ENCODE measurements around the gene CXorf38. TPM values are rescaled to one million over a fixed set of nuclear protein-coding genes. Genes with fewer than 3 reads are reported as not detected.

Gene CXorf38, protein sequence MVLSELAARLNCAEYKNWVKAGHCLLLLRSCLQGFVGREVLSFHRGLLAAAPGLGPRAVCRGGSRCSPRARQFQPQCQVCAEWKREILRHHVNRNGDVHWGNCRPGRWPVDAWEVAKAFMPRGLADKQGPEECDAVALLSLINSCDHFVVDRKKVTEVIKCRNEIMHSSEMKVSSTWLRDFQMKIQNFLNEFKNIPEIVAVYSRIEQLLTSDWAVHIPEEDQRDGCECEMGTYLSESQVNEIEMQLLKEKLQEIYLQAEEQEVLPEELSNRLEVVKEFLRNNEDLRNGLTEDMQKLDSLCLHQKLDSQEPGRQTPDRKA
- total RNA-seq: 10 to 100 TPM; 19.5 to 19.8 TPM

DNA sequence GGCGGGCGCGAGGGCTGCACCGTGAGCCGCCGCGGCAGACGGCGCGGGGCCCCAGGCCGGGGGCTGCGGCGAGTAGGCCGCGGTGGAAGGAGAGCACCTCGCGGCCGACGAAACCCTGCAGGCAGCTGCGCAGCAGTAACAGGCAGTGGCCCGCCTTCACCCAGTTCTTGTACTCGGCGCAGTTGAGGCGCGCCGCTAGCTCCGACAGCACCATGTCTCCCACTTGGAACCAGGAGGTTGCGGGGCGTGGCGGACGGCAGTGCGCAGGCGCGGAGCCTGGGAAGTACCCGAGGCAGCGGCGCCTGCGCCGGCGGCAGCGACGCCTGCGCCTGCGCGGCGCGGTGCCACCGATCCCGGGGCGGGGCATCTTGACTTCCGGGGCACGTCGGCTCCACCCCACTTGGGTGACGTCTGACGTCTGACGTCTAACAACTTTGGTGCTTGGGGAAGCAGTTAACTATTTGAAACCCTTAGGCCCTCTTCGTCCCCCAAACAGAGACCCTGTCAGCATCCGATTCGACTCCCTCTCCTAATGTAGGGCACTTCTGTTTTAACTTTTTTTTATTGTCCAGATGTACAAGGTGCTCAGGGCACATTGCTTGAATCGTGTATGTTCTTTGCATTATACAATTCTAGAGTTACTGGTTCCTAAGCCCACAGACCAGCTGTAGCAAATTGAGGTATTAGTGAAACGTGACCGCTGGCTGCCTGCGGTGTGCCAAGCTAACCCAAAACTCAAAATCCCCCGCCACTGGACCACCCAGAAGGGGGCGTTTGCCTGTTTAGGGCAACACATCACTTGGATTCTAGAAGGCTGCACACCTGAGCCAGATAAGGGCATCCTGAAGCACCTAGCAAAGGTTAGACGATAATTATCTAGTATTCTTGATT, at the start of gene CXorf38:
CXorf38 (minus strand) TSS at position 255 of the 891 bp plus-strand sequence; CDS start at position 214, 41 bp downstream.
- ChIA-PET POLR2A (no interaction called here), CTCF (interaction anchor here (1.1 to 1.3 kb wide), 2 partner anchors 147 to 468 kb away, joined by 3 read pairs; no protein-coding TSS in a partner anchor)
- peaks cover 21% of the 10 kb centered on the region for H3K36me3 Mint-ChIP-seq (ENCODE audit: low read depth)
- H3K4me3 Mint-ChIP-seq: peak within 1 kb of the TSS; percentile 98
- DNase-seq: peak; percentile 90
- no peaks in the 10 kb centered on the region for H3K9me3 Mint-ChIP-seq
- peaks cover 19% of the 10 kb centered on the region for H3K4me1 Mint-ChIP-seq
- H3K27me3 Mint-ChIP-seq: no peaks in the 10 kb centered on the region
- H3K27ac Mint-ChIP-seq: peak within 1 kb of the TSS; percentile 97

DNA sequence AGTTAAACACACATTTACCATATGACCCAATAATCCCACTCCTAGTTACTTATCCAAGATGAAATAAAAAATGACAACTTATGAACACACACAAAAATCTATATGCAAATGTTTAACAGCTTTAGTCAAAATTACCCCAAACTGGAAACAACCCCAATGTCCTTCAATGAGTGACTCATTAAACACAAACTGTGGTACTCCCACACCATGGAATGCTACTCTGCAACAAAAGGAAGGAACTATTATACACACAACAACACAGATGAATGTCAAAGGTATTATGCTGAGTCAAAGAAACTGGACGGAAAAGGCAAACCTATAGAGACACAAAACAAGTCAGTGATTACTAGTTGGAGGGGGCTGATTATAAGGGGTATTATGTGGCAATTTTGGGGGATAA, 47.4 kb upstream of the CXorf38 start:
- H3K27me3 Mint-ChIP-seq: no peaks in the 10 kb centered on the region
- H3K4me1 Mint-ChIP-seq: no peaks in the 10 kb centered on the region
- CTCF ChIA-PET: no interaction called here
- no peak for DNase-seq
- POLR2A ChIA-PET: no interaction called here
- no peak overlapping the region for H3K4me3 Mint-ChIP-seq
- H3K9me3 Mint-ChIP-seq: no peaks in the 10 kb centered on the region
- peaks cover 39% of the 10 kb centered on the region for H3K36me3 Mint-ChIP-seq (ENCODE audit: low read depth)
- no peak overlapping the region for H3K27ac Mint-ChIP-seq

DNA sequence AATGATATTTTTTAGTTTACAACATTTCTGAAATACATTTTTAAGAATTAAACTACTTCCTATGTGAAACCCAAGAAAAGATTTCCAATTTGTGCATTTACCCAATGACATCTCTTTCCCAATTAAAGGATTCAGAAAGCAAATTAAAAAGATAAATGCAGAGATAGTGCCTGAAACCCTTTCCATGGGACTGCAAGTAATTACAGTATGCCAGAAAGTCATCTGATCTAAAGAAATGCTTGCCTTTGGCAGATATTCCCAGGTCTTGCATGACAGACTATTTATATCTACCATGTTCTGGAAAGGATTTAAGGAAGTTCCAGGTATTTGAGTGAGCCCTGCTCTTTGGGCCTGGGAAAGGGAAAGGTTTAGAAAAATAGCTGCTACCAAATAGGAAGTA, 41.6 kb upstream of the CXorf38 start:
- no peak for DNase-seq
- CTCF ChIA-PET: interaction anchor here (1.4 kb wide), 1 partner anchor 46 kb away, joined by 3 read pairs; no protein-coding TSS in a partner anchor
- H3K4me1 Mint-ChIP-seq: peaks cover 10% of the 10 kb centered on the region
- H3K36me3 Mint-ChIP-seq (ENCODE audit: low read depth): peaks cover 44% of the 10 kb centered on the region
- POLR2A ChIA-PET: no interaction called here
- no peak overlapping the region for H3K4me3 Mint-ChIP-seq
- no peak overlapping the region for H3K27ac Mint-ChIP-seq
- no peaks in the 10 kb centered on the region for H3K27me3 Mint-ChIP-seq
- no peaks in the 10 kb centered on the region for H3K9me3 Mint-ChIP-seq

DNA sequence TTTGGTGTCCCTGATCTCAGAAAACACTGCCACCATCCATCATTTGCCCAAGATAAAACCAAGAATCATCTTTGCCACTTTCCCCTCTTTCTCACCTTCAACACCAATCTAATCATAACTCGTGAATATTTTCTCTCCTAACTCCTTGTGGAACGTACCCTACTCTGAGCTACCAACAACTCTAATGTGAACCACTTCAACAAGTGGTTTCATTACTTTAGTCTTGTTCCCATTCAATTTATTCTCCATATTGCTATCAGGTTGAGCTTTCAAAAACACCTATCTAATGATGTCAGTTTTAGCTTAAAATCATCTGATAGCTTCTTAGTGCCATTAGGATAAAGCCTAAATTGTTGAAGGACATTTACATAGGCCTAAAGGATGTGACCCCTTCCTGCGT, 39.8 kb upstream of the CXorf38 start:
- Mint-ChIP-seq H3K4me3 (no peak overlapping the region), H3K4me1 (peaks cover 15% of the 10 kb centered on the region), H3K27ac (peak overlapping the region; percentile 10), H3K36me3 (ENCODE audit: low read depth) (peaks cover 39% of the 10 kb centered on the region), H3K27me3 (no peaks in the 10 kb centered on the region), H3K9me3 (no peaks in the 10 kb centered on the region)
- ChIA-PET POLR2A (interaction anchor here (0.6 kb wide), 1 partner anchor 9 kb away, joined by 3 read pairs; no protein-coding TSS in a partner anchor), CTCF (interaction anchor here (0.6 to 1.4 kb wide), 3 partner anchors 10 to 97 kb away, joined by 3 to 6 read pairs (median 3); no protein-coding TSS in a partner anchor)
- DNase-seq: no peak

DNA sequence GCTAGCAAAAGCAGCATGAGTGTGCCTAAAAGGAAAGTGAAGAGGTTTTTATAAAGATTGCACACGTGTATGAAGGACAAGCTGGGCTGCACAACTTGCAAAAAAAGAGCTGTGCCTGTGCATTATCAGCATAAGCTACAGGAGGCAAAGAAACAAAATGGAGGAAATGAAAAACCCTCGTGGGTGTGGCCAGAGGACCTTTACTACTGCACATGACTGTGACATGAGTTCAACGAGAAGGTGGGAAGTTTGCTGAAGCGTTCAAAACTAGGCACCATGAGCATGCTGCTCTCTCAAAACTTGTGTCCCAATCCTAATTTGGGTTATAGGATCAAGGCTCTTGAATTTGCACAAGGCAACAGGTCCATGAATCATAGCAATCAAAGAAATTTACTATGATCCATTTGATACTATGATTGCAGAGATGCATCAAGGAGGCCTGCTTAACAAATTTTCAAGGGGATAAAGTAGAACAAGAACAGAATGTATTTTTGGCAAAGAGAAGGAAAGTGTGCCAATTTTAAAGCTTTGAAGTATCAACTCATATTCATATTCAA, 38.1 kb upstream of the CXorf38 start:
- ChIA-PET POLR2A (no interaction called here), CTCF (interaction anchor here (0.6 to 1.3 kb wide), 3 partner anchors 32 to 174 kb away, joined by 3 to 4 read pairs (median 3); no protein-coding TSS in a partner anchor)
- Mint-ChIP-seq H3K36me3 (ENCODE audit: low read depth) (peaks cover 37% of the 10 kb centered on the region), H3K4me1 (peaks cover 15% of the 10 kb centered on the region), H3K27me3 (no peaks in the 10 kb centered on the region), H3K9me3 (no peaks in the 10 kb centered on the region), H3K4me3 (no peak overlapping the region), H3K27ac (no peak overlapping the region)
- DNase-seq: no peak

DNA sequence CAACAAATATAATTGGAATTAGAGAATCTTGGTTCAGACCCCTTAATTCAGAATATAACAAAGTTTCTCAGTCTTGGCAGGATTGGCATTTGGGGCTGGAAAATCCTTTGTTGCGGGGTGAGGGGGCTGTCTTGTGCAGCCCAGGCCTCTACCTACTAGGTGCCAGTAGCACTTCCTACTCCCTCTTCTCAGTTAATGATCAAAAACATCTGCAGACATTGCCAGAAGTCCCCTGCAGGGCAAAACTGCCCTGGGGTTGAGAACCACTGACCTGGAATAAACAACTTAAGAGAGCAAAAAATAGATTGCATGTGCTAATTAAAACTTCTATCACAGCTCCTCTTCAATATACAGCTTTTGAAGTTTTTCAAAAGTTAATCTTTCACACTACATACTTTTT, 36.7 kb upstream of the CXorf38 start:
- Mint-ChIP-seq H3K4me3 (no peak overlapping the region), H3K9me3 (no peaks in the 10 kb centered on the region), H3K27me3 (no peaks in the 10 kb centered on the region), H3K4me1 (peaks cover 15% of the 10 kb centered on the region), H3K27ac (peak overlapping the region; percentile 36), H3K36me3 (ENCODE audit: low read depth) (peaks cover 39% of the 10 kb centered on the region)
- POLR2A ChIA-PET: no interaction called here
- no peak for DNase-seq
- CTCF ChIA-PET: interaction anchor here (1.3 kb wide), 1 partner anchor 175 kb away, joined by 4 read pairs; no protein-coding TSS in a partner anchor

DNA sequence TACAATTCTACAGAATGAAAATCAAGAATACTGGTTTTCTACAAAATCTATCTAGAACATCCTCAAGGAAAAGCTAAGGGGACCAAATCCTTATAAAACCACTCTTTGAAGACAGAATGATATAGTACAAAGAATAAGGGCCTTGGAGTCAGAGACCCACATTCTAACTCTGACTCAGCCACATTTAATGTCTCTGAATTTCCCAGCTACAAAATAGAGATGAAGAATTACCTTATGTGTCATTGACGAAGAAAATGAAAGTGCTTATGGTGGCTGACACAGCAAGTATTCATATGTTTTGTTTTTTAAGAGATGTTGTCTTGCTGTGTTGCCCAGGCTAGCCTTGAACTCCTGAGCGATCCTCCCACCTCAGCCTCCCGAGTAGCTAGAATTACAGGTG, 35.9 kb upstream of the CXorf38 start:
- no peak overlapping the region for H3K27ac Mint-ChIP-seq
- peaks cover 36% of the 10 kb centered on the region for H3K36me3 Mint-ChIP-seq (ENCODE audit: low read depth)
- no peak overlapping the region for H3K4me3 Mint-ChIP-seq
- ChIA-PET POLR2A (no interaction called here), CTCF (no interaction called here)
- DNase-seq: no peak
- no peaks in the 10 kb centered on the region for H3K27me3 Mint-ChIP-seq
- H3K9me3 Mint-ChIP-seq: no peaks in the 10 kb centered on the region
- peaks cover 16% of the 10 kb centered on the region for H3K4me1 Mint-ChIP-seq

DNA sequence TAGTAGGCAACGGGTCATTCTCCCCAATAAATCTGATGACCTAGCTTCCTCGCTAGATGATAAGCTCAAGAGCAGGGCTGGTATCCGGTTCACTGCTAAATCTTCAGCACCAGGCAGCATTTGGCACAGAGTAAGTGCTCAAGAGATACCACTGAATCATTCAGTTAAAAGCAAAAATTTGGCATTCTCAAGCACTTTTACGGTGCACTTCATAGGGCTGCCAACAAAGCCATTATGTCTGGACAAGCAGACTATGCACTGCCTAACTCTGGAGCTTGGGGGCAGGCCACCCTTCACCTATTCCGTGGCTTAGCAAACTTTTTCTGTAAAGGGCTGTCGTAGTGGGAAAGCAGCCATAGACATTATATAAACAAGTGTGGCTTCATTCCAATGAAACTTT, 23.8 kb upstream of the CXorf38 start:
- Mint-ChIP-seq H3K4me3 (no peak overlapping the region), H3K27me3 (no peaks in the 10 kb centered on the region), H3K4me1 (no peaks in the 10 kb centered on the region), H3K9me3 (no peaks in the 10 kb centered on the region), H3K27ac (no peak overlapping the region), H3K36me3 (ENCODE audit: low read depth) (peaks cover 33% of the 10 kb centered on the region)
- no peak for DNase-seq
- ChIA-PET CTCF (no interaction called here), POLR2A (no interaction called here)

DNA sequence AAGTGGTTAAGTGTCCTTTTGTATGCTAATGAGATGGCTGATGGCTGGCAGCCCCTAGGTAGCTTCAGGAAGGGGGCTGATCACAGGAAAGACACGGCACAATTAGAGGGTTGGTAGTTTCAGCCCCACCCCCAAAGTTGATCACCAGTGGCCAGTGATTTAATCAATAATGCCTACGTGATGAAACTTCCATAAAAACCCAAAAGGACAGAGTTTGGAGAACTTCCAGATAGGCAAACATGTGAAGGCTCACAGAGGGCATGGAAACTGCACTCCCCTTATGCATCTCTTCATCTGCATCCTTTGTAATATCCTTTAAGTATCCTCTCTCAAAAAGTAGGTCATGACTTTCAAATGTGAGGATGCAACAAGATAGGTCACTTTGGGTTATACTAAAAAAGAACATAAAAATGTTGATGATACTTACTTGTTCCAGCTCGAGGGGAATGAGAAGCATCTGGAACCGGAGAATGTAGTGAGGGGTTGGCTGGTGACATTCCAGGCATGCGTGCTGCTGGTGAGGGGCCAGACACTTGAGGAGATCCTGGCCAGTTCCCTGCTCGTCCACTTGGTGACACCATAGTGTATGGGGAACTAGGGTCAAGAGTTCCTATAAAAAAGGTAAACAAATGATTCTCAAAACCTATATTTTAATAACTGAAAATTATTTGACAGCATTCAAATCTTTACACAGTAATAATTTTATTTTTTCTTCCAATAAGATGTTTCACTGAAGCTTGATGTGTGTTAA, 16.7 kb upstream of the CXorf38 start:
- ChIA-PET POLR2A (no interaction called here), CTCF (no interaction called here)
- peaks cover 33% of the 10 kb centered on the region for H3K36me3 Mint-ChIP-seq (ENCODE audit: low read depth)
- H3K4me1 Mint-ChIP-seq: peaks cover 11% of the 10 kb centered on the region
- no peaks in the 10 kb centered on the region for H3K9me3 Mint-ChIP-seq
- no peak for DNase-seq
- H3K27ac Mint-ChIP-seq: peak overlapping the region; percentile 69
- H3K4me3 Mint-ChIP-seq: no peak overlapping the region
- H3K27me3 Mint-ChIP-seq: no peaks in the 10 kb centered on the region

DNA sequence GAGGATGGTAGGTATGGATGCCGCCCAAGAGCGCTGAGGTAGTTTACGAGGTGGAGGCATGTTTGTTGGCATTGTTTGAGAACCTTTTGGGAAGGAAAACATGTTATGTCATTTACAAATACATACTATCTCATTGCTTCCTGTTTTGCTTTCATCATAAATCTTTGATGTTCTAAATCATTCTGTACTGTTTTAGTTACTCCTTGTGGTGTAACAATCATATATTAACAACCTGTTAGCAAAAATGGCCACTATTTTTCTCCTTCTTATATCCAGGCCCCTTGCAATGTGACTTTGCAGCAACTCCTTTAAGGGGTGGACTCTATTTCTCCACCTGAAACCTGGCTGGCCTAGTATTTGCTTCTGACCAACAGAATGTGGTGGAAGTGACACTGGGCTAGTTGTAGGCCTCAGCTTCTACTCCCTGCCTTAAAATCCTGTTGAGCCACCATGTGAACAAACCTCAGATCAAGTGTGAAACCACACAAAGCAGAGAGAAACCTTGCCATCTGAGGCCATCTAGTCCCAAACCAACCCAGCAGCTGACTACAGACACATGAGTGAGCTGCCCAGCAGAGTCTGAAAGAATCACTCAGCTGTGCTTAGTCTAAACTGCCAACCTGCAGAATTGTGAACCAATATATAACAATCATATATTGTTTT, 15.8 kb upstream of the CXorf38 start:
- peak overlapping the region; percentile 64 for H3K27ac Mint-ChIP-seq
- ChIA-PET POLR2A (no interaction called here), CTCF (no interaction called here)
- no peaks in the 10 kb centered on the region for H3K27me3 Mint-ChIP-seq
- H3K36me3 Mint-ChIP-seq (ENCODE audit: low read depth): peaks cover 30% of the 10 kb centered on the region
- H3K4me3 Mint-ChIP-seq: no peak overlapping the region
- H3K9me3 Mint-ChIP-seq: no peaks in the 10 kb centered on the region
- DNase-seq: no peak
- H3K4me1 Mint-ChIP-seq: peaks cover 11% of the 10 kb centered on the region

DNA sequence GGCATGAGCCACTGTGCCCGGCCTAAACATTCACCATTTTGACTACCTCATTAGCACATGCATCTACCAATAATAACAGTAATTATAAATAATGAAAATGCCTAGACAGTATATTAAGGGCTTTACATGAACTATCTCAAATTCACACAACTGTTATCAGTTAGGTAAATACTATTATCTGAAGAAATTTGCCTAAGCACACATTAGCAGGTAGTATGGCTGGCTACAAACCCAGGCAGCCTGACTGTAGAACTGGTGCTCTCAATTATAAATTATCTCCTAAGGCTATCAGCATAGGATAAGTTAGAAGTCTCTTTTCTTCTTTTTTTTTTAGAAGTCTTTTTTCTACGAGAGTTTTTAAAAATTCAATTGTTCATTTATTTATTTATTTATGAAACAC, 14.1 kb upstream of the CXorf38 start:
- CTCF ChIA-PET: no interaction called here
- peaks cover 20% of the 10 kb centered on the region for H3K36me3 Mint-ChIP-seq (ENCODE audit: low read depth)
- no peaks in the 10 kb centered on the region for H3K27me3 Mint-ChIP-seq
- DNase-seq: no peak
- H3K27ac Mint-ChIP-seq: no peak overlapping the region
- H3K4me1 Mint-ChIP-seq: peaks cover 11% of the 10 kb centered on the region
- no peaks in the 10 kb centered on the region for H3K9me3 Mint-ChIP-seq
- POLR2A ChIA-PET: no interaction called here
- no peak overlapping the region for H3K4me3 Mint-ChIP-seq

DNA sequence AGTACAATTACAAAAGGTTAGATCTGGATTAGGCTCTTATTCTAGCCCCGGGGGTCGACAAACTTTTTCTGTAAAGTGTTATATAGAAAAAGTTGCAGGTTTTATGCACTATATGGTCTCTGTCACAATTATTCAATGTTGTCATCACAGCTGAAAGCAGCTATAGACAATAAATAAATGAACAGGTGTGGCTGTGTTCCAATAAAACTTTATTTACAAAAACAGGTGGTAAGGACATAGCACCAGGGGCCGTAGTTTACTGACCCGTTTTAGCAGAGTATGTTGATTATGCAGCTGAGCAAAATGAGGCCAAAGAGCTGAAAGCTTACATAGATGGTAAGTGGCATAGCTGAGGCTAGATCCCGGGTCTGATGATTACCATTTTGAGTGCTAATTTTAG, 13.0 kb upstream of the CXorf38 start:
- no peaks in the 10 kb centered on the region for H3K9me3 Mint-ChIP-seq
- H3K27me3 Mint-ChIP-seq: no peaks in the 10 kb centered on the region
- H3K4me3 Mint-ChIP-seq: no peak overlapping the region
- peaks cover 18% of the 10 kb centered on the region for H3K36me3 Mint-ChIP-seq (ENCODE audit: low read depth)
- CTCF ChIA-PET: interaction anchor here (1.1 kb wide), 1 partner anchor 133 kb away, joined by 4 read pairs; no protein-coding TSS in a partner anchor
- H3K4me1 Mint-ChIP-seq: peaks cover 11% of the 10 kb centered on the region
- H3K27ac Mint-ChIP-seq: no peak overlapping the region
- POLR2A ChIA-PET: no interaction called here
- no peak for DNase-seq

All from activated CD4-positive, alpha-beta T cell treated with anti-CD3 and anti-CD28 coated beads, Interleukin-2, amount 10 ng/mL, durations not matched to agents 7 days and 5 days (primary cell).